Measurements from ENCODE around the gene SLX4IP. TPM values are rescaled to one million over a fixed set of nuclear protein-coding genes. Genes with fewer than 3 reads are reported as not detected.

SLX4IP gene
- total and polyA plus RNA-seq, 2 of the 13 experiments (the other 11 are each of a cell fraction or from before 2014, with no cell fraction given), result 3.6 to 7.3 TPM

GRCh38 chr20:10565191-10565921, 130.3 kb downstream of the SLX4IP start (continued):
- peak; percentile 85 for TF ChIP-seq HNF1A (IDR thresholded peaks at IDR 0.05; ENCODE audit: low read depth)
- peak; percentile 79; the same call in 1 of the 2 replicates for TF ChIP-seq HNF1A (CRISPR knock-in tag; IDR thresholded peaks at IDR 0.05; ENCODE audit: borderline replicate concordance)
- TF ChIP-seq SSRP1 (CRISPR knock-in tag; IDR thresholded peaks at IDR 0.05), result peak; percentile 74
- TF ChIP-seq ATAD3A (CRISPR knock-in tag; IDR thresholded peaks at IDR 0.05), result no peak
- peak; percentile 84 for TF ChIP-seq HMGXB3 (CRISPR knock-in tag; IDR thresholded peaks at IDR 0.05; ENCODE audit: borderline replicate concordance)
- TF ChIP-seq HOXA7 (CRISPR knock-in tag; IDR thresholded peaks at IDR 0.05), result no peak
- peak; percentile 87 for TF ChIP-seq ZNF609 (CRISPR knock-in tag; IDR thresholded peaks at IDR 0.05; ENCODE audit: borderline replicate concordance)
- peak; percentile 62; the same call in 1 of the 2 replicates for TF ChIP-seq RXRA (CRISPR knock-in tag; IDR thresholded peaks at IDR 0.05)
- TF ChIP-seq FUBP1 (CRISPR knock-in tag; IDR thresholded peaks at IDR 0.05; ENCODE audit: borderline replicate concordance), result peak; percentile 82; the same call in 1 of the 2 replicates
- peak; percentile 70 for TF ChIP-seq SKI (IDR thresholded peaks at IDR 0.05; ENCODE audit: partially characterized antibody)
- no peak for TF ChIP-seq ZNF234 (CRISPR knock-in tag; conservative IDR thresholded peaks at IDR 0.05)
- TF ChIP-seq FOXP1 (IDR thresholded peaks at IDR 0.05), result peak; percentile 77
- peak; percentile 98 for TF ChIP-seq FOXP1 (CRISPR knock-in tag; IDR thresholded peaks at IDR 0.05)
- TF ChIP-seq POLR2G (IDR thresholded peaks at IDR 0.05; ENCODE audit: low read depth, low read length), result no peak; the same call in 1 of the 2 replicates
